B cell (primary cell): ENCODE measurements around the gene BIRC7.

Experiments used
- CTCF ChIP-seq: fragments of 200-600 bp; IDR thresholded peaks from one replicate; pipeline ENCODE4 v1.8.0; 2022; ENCODE audit warnings: antibody characterized with exemption, mild to moderate bottlenecking
- EZH2 ChIP-seq: IDR thresholded peaks from 2 replicates; pipeline ENCODE4 v1.6.1; 2012; ENCODE audit warnings: borderline replicate concordance, low read depth, mild to moderate bottlenecking, moderate library complexity, low read length; ENCODE audit not compliant: insufficient read depth, poor library complexity, severe bottlenecking

DNA sequence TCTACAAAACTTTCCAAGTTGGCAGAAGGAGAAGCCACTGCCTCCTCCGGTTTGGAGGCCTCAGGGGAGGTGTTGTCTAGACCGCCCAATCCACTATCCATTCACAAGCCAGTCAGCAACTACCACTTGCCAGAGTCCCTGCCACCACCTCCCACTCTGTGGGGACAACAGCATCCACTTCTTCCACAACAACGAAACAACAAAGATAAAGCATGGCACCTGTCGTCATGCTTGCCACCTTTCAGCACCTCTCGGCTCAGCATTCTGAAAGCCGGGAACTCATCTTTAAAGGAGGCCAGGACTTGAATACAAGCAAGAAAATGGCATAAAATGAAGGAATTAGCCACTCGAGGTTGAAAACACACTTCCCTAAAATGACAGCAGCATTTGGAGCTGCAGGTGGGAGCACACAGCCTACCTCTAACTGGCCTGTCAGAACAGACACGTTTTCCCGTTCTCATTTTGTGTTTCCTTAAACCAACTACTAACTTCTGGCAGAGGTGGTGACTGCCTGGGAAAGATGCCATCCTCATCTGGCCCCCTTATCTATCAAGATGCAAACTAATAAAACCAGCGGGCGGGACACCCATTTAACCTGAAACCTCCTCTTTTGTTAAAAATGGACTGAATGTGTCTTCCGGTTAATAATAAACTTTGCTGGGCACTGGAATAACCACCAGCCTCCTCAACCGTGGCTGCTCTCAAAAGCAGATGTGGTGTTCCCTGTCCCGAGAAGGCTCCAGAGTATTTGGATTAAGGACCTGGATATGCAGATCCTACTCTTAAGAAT, 41.5 kb upstream of the BIRC7 start:
- no peak for TF ChIP-seq CTCF
- TF ChIP-seq EZH2: no peak
